C4-2B (cell line): ENCODE results near the gene LAMA2.

Source experiments
- H3K27ac ChIP-seq: fragments of 450-650 bp; 2 replicates; pipeline ENCODE4 v1.5.1; 2017
- CTCF ChIP-seq: fragments of 450-650 bp; conservative IDR thresholded peaks from 2 replicates; pipeline ENCODE4 v1.5.1; 2017; ENCODE audit warnings: mild to moderate bottlenecking
- ZFX ChIP-seq: fragments of 450-650 bp; IDR thresholded peaks from 2 replicates; pipeline ENCODE4 v1.6.1; 2017

LAMA2 gene

GRCh38 chr6:128855581-128856085, 27.3 kb upstream of the LAMA2 start:
- TF ChIP-seq CTCF (no peak), ZFX (no peak)
- H3K27ac ChIP-seq: no peak overlapping the region

GRCh38 chr6:128857806-128858205, 25.1 kb upstream of the LAMA2 start:
- TF ChIP-seq ZFX (no peak), CTCF (no peak)
- no peak overlapping the region for H3K27ac ChIP-seq

GRCh38 chr6:128860782-128861181, 22.2 kb upstream of the LAMA2 start:
- H3K27ac ChIP-seq: no peak overlapping the region
- TF ChIP-seq CTCF: no peak
- TF ChIP-seq ZFX: no peak

- TF ChIP-seq CTCF (no peak), ZFX (no peak)
Observed at GRCh38 chr6:128863983-128864382, 19.0 kb upstream of the LAMA2 start.

GRCh38 chr6:128870746-128871145, 12.2 kb upstream of the LAMA2 start:
- TF ChIP-seq CTCF (no peak), ZFX (no peak)
- H3K27ac ChIP-seq: no peak overlapping the region

More at GRCh38 chr6:128863983-128864382, 19.0 kb upstream of the LAMA2 start:
- H3K27ac ChIP-seq: no peak overlapping the region

GRCh38 chr6:128874863-128875262, 8.1 kb upstream of the LAMA2 start:
- no peak overlapping the region for H3K27ac ChIP-seq
- no peak for TF ChIP-seq ZFX
- TF ChIP-seq CTCF: no peak

- TF ChIP-seq ZFX (no peak), CTCF (no peak)
- no peak overlapping the region for H3K27ac ChIP-seq
Observed at GRCh38 chr6:128882560-128882959, 378 bp upstream of the LAMA2 start.
